Measurements from ENCODE around the gene GPBP1L1.

GRCh38 chr1:45730075-45730779, 43.9 kb upstream of the GPBP1L1 start:
- no peak for TF ChIP-seq CTCF (IDR thresholded peaks at IDR 0.05 in 8 of 11, conservative IDR thresholded peaks at IDR 0.05 in 3 of 11)
- TF ChIP-seq POLR2AphosphoS5 (IDR thresholded peaks at IDR 0.05), result no peak
- TF ChIP-seq POLR2A (IDR thresholded peaks at IDR 0.05), result no peak

Data from spleen (tissue), 7 donors.